GM21360 (cell line): ENCODE results near the gene PLD3.

Source experiments
- ATAC-seq: cut with Tn5 transposase; IDR thresholded peaks from one replicate; pipeline ENCODE4 v1.9.1; 2021; ENCODE audit warnings: mild to moderate bottlenecking, moderate library complexity; ENCODE audit not compliant: unreplicated experiment

Gene PLD3

GRCh38 chr19:40348125-40348913 lies at the start of gene PLD3, which contains the start of gene C19orf47:
Gene PLD3 (plus strand): TSS chr19:40348695. CDS start chr19:40366484, 17,789 bp downstream.
Gene C19orf47 (minus strand): TSS chr19:40348397. CDS start chr19:40341857, 6,540 bp downstream.
- ATAC-seq: peak; percentile 92

- ATAC-seq: no peak
Observed at GRCh38 chr19:40300668-40301067, 47.8 kb upstream of the PLD3 start.

GRCh38 chr19:40302224-40303011 lies 46.1 kb upstream of the PLD3 start:
- ATAC-seq: no peak

GRCh38 chr19:40303765-40304164 lies 44.7 kb upstream of the PLD3 start:
- no peak for ATAC-seq

GRCh38 chr19:40304306-40304705 lies 44.2 kb upstream of the PLD3 start:
- no peak for ATAC-seq

- no peak for ATAC-seq
Observed at GRCh38 chr19:40305403-40305802, 43.1 kb upstream of the PLD3 start.

- ATAC-seq: no peak
Observed at GRCh38 chr19:40309666-40310065, 38.8 kb upstream of the PLD3 start.

- ATAC-seq: no peak
Observed at GRCh38 chr19:40312533-40312932, 36.0 kb upstream of the PLD3 start.

- ATAC-seq: no peak
Observed at GRCh38 chr19:40313229-40313983, 35.1 kb upstream of the PLD3 start.

- no peak for ATAC-seq
Observed at GRCh38 chr19:40314656-40315055, 33.8 kb upstream of the PLD3 start.

- ATAC-seq: no peak
Observed at GRCh38 chr19:40315812-40316470, 32.6 kb upstream of the PLD3 start.

- no peak for ATAC-seq
Observed at GRCh38 chr19:40317338-40317737, 31.2 kb upstream of the PLD3 start.

GRCh38 chr19:40320558-40320935 lies 27.9 kb upstream of the PLD3 start:
- ATAC-seq: no peak

GRCh38 chr19:40321076-40321475 lies 27.4 kb upstream of the PLD3 start:
- ATAC-seq: no peak

- ATAC-seq: no peak
Observed at GRCh38 chr19:40321566-40322270, 26.8 kb upstream of the PLD3 start.

- no peak for ATAC-seq
Observed at GRCh38 chr19:40322271-40322610, 26.3 kb upstream of the PLD3 start.

GRCh38 chr19:40322951-40323615 lies 25.4 kb upstream of the PLD3 start:
- ATAC-seq: no peak

- ATAC-seq: no peak
Observed at GRCh38 chr19:40323705-40324104, 24.8 kb upstream of the PLD3 start.

- no peak for ATAC-seq
Observed at GRCh38 chr19:40326201-40326600, 22.3 kb upstream of the PLD3 start.

- ATAC-seq: no peak
Observed at GRCh38 chr19:40331052-40331451, 17.4 kb upstream of the PLD3 start.
